HepG2 (cell line): ENCODE data around the gene SRP68. TPM values are rescaled to one million over a fixed set of nuclear protein-coding genes. Genes with fewer than 3 reads are reported as not detected.

Experiments
- ARID5B ChIP-seq: IDR thresholded peaks from 2 replicates; pipeline ENCODE4 v1.4.0; 2020; ENCODE audit warnings: mild to moderate bottlenecking, missing genetic modification reagents
- HIC2 ChIP-seq: sonication (generic); formaldehyde crosslinking; IDR thresholded peaks from 2 replicates; pipeline ENCODE4 v1.9.0; 2022; ENCODE audit warnings: low read depth, missing genetic modification reagents
- KDM5A ChIP-seq: fragments of 200-600 bp; sonication (generic); IDR thresholded peaks from 2 replicates; pipeline ENCODE4 v1.7.0; 2018; ENCODE audit warnings: antibody characterized with exemption, mild to moderate bottlenecking, low read length, borderline replicate concordance
- NCOA2 ChIP-seq: sonication (generic); formaldehyde crosslinking; IDR thresholded peaks from 2 replicates; pipeline ENCODE4 v1.8.0; 2022; ENCODE audit warnings: inconsistent platforms
- SOX6 ChIP-seq, 2 experiments: fragments of 450-650 bp in 1 of 2; sonication (generic) in 1 of 2; formaldehyde crosslinking in 1 of 2; IDR thresholded peaks; 2 replicates each; pipeline versions ENCODE4 v1.4.0 to v1.6.1; 2017 to 2020; ENCODE audit warnings: antibody characterized with exemption in 1 of 2, mild to moderate bottlenecking in 1 of 2, missing genetic modification reagents in 1 of 2
- TARDBP ChIP-seq: sonication (generic); formaldehyde crosslinking; IDR thresholded peaks from 2 replicates; pipeline ENCODE4 v1.8.0; 2022; ENCODE audit warnings: mild to moderate bottlenecking, missing genetic modification reagents
- TEAD2 ChIP-seq: sonication (generic); formaldehyde crosslinking; IDR thresholded peaks from 2 replicates; pipeline ENCODE4 v1.9.0; 2021; ENCODE audit warnings: missing genetic modification reagents
- THYN1 ChIP-seq: sonication (generic); formaldehyde crosslinking; IDR thresholded peaks from 2 replicates; pipeline ENCODE4 v1.8.1; 2023; ENCODE audit warnings: low read depth, mild to moderate bottlenecking, moderate library complexity, missing genetic modification reagents, borderline replicate concordance
- ZNF460 ChIP-seq: sonication (generic); formaldehyde crosslinking; IDR thresholded peaks from 2 replicates; pipeline ENCODE4 v1.5.1; 2020; ENCODE audit warnings: missing genetic modification reagents, mild to moderate bottlenecking, borderline replicate concordance
- ZNF574 ChIP-seq: sonication (generic); formaldehyde crosslinking; IDR thresholded peaks from 2 replicates; pipeline ENCODE4 v1.4.0; 2020; ENCODE audit warnings: missing genetic modification reagents
- ZNF605 ChIP-seq: sonication (generic); formaldehyde crosslinking; IDR thresholded peaks from 2 replicates; pipeline ENCODE4 v1.8.0; 2022; ENCODE audit warnings: mild to moderate bottlenecking, missing genetic modification reagents
- ZNF75D ChIP-seq: sonication (generic); formaldehyde crosslinking; IDR thresholded peaks from 2 replicates; pipeline ENCODE4 v1.8.1; 2023; ENCODE audit warnings: missing genetic modification reagents, mild to moderate bottlenecking, borderline replicate concordance
- ZNF800 ChIP-seq: sonication (generic); formaldehyde crosslinking; IDR thresholded peaks from 2 replicates; pipeline ENCODE4 v1.4.0; 2020; ENCODE audit warnings: missing genetic modification reagents
- ZNF878 ChIP-seq: sonication (generic); formaldehyde crosslinking; IDR thresholded peaks from 2 replicates; pipeline ENCODE4 v1.8.1; 2023; ENCODE audit warnings: mild to moderate bottlenecking, missing genetic modification reagents, moderate library complexity
- polyA plus RNA-seq, 8 experiments: library from polyadenylated mRNA; depleted of rRNA in 3 of 8; stranded (reverse) in 7 of 8; unstranded in 1 of 8; fragments of >200 nt; fragmentation: Illumina TruSeq in 4 of 8; extraction: Trizol in 4 of 8; gene quantifications; 2 replicates each; pipeline versions ENCODE4 v1.2.1 to v1.2.3, GENCODE V29; 2011 to 2016; ENCODE audit warnings: low read depth in 4 of 8, missing spikeins in 1 of 8, mixed read lengths in 1 of 8; ENCODE audit not compliant: insufficient read depth in 1 of 8
- total RNA-seq, 5 experiments: library from RNA; depleted of rRNA; stranded (reverse); fragments of >200 nt; fragmentation: Illumina TruSeq; extraction: Trizol; gene quantifications; 2 replicates each; pipeline ENCODE4 v1.2.3, GENCODE V29; 2016; ENCODE audit warnings: low read depth in 1 of 5

The SRP68 gene
- total and polyA plus RNA-seq, 2 of the 13 experiments (the other 11 are each of a cell fraction or from before 2014, with no cell fraction given): 39.8 to 74.3 TPM

GRCh38 chr17:76119409-76120371 is 47.4 kb upstream of the SRP68 start (continued):
- peak; percentile 52; the same call in 1 of the 2 replicates for TF ChIP-seq TARDBP (CRISPR knock-in tag)
- TF ChIP-seq ZNF75D (CRISPR knock-in tag): no peak
- TF ChIP-seq NCOA2 (CRISPR knock-in tag): peak; percentile 90; the same call in 1 of the 2 replicates
- no peak for TF ChIP-seq ZNF800 (CRISPR knock-in tag)
- no peak; the same call in 1 of the 2 replicates for TF ChIP-seq ZNF574 (CRISPR knock-in tag)
- TF ChIP-seq ZNF605 (CRISPR knock-in tag): peak; percentile 67
- TF ChIP-seq SOX6 (IDR thresholded peaks at IDR 0.05): no peak
- TF ChIP-seq SOX6 (CRISPR knock-in tag; IDR thresholded peaks at IDR 0.05): peak; percentile 68
- TF ChIP-seq TEAD2: no peak
- no peak for TF ChIP-seq ZNF460
- TF ChIP-seq ARID5B (CRISPR knock-in tag): peak; percentile 91; the same call in 1 of the 2 replicates
- no peak for TF ChIP-seq ZNF878 (CRISPR knock-in tag)
- TF ChIP-seq THYN1 (CRISPR knock-in tag): no peak
- TF ChIP-seq HIC2 (CRISPR knock-in tag): peak; percentile 87; the same call in 1 of the 2 replicates
- no peak for TF ChIP-seq KDM5A
